Motor neuron (in vitro differentiated cells): ENCODE data around the gene MTSS2. TPM values are rescaled to one million over a fixed set of nuclear protein-coding genes. Genes with fewer than 3 reads are reported as not detected.
A peak's percentile ranks its signal among the peaks of the same experiment; 100 is the strongest.

Experiments
- ATAC-seq, 8 experiments: fragments of 200-7000 bp; cut with Tn5 transposase; replicated peaks in 6 of 8; 2 replicates each; pipeline ENCODE4 v1.8.0; 2021; ENCODE audit warnings: mild to moderate bottlenecking in 8 of 8, moderate library complexity in 8 of 8
- H3K27ac ChIP-seq, 2 donors: fragments of 250-450 bp; sonication (Bioruptor Pico); 2 replicates each; pipeline ENCODE4 v1.9.0; 2021; ENCODE audit warnings: antibody characterized with exemption in 2 of 2, mild to moderate bottlenecking in 2 of 2, moderate library complexity in 1 of 2
- H3K4me1 ChIP-seq, 2 donors: fragments of 250-450 bp; sonication (Bioruptor Pico); replicated peaks in 1 of 2; 2 replicates each; pipeline ENCODE4 v1.6.1; 2021; ENCODE audit warnings: antibody characterized with exemption in 2 of 2, mild to moderate bottlenecking in 2 of 2, moderate library complexity in 1 of 2
- H3K4me3 ChIP-seq, 5 donors: fragments of 250-450 bp; sonication (Bioruptor Pico); 2 replicates each; pipeline ENCODE4 v1.9.0; 2021; ENCODE audit warnings: antibody characterized with exemption in 5 of 5, mild to moderate bottlenecking in 5 of 5, moderate library complexity in 4 of 5
- WGBS, 10 experiments: fragments of 450-650 bp; shearing (Covaris generic); methylation state at CpG; one replicate each; pipeline ENCODE4 v1.0.0; 2022; 5-methylcytosine and 5-hydroxymethylcytosine counted together
- in situ Hi-C, 9 experiments: fragments of 400-800 bp; cut with MboI; loops; one replicate each; pipeline ENCODE4 v1.15.0; 2021; ENCODE audit warnings: low sequenced_read_pairs in 9 of 9, low pct_unique_long_range_greater_than_20kb in 2 of 9; ENCODE audit not compliant: unreplicated experiment in 9 of 9
- total RNA-seq, 8 experiments: library from RNA; unstranded; fragments of 300-600 nt; gene quantifications; 2 replicates each; pipeline versions ENCODE4 v1.2.3 to v1.2.4, GENCODE V29; 2022

The MTSS2 gene
- total RNA-seq, 8 experiments from 2014 or later, result 11.7 to 109 (median 25.6) TPM

GRCh38 chr16:70664325-70665112 is 21.3 kb downstream of the MTSS2 start:
- ATAC-seq, result peak in 4 of 8 experiments; percentile 8 to 25 (median 16)
- H3K4me1 ChIP-seq, result peaks cover 0 to 4% of the 10 kb centered on the region in 2 donors
- H3K27ac ChIP-seq, result no peak overlapping the region
- 95% methylated on average over 4 of the region's 39 CpGs; no CpG with 5 or more reads in 9 of the 10 experiments for WGBS, 10 experiments
- in situ Hi-C loops, result loop anchor here in 2 of 9 experiments (25.0 kb wide), 2 partner anchors 277 to 327 kb away; partner anchors contain the start of gene DDX19A (in 1 of the 2)
- H3K4me3 ChIP-seq, result no peak overlapping the region

GRCh38 chr16:70663524-70664324 is 22.1 kb downstream of the MTSS2 start:
- WGBS, 10 experiments, result 93 to 100% (median 99%) methylated on average over 3 to 14 of the region's 56 CpGs; no CpG with 5 or more reads in 6 of the 10 experiments
- Histone ChIP-seq H3K4me3 (no peak overlapping the region), H3K4me1 (peaks cover 0 to 4% of the 10 kb centered on the region in 2 donors), H3K27ac (no peak overlapping the region)
- in situ Hi-C loops, result loop anchor here in 2 of 9 experiments (25.0 kb wide), 2 partner anchors 276 to 326 kb away; partner anchors contain the start of gene DDX19A (in 1 of the 2)
- ATAC-seq, result peak in 3 of 8 experiments; percentile 11 to 21 (median 20)

- peaks cover 0 to 4% of the 10 kb centered on the region in 2 donors for H3K4me1 ChIP-seq
- in situ Hi-C loops, result loop anchor here in 2 of 9 experiments (25.0 kb wide), 2 partner anchors 276 to 326 kb away; partner anchors contain the start of gene DDX19A (in 1 of the 2)
- WGBS, 10 experiments, result no CpG with 5 or more reads among the region's 13 CpGs
- ATAC-seq, result no peak
- H3K27ac ChIP-seq, result no peak overlapping the region
- H3K4me3 ChIP-seq, result no peak overlapping the region
These were observed 22.8 kb downstream of the MTSS2 start for GRCh38 chr16:70662991-70663523.

- H3K4me1 ChIP-seq, result peaks cover 0 to 4% of the 10 kb centered on the region in 2 donors
- no peak overlapping the region for H3K27ac ChIP-seq
- peak in 1 of 8 experiments; percentile 35 for ATAC-seq
- 38 to 83% (median 78%) methylated on average over 1 to 11 of the region's 21 CpGs; no CpG with 5 or more reads in 6 of the 10 experiments for WGBS, 10 experiments
- no peak overlapping the region for H3K4me3 ChIP-seq
- in situ Hi-C loops, result loop anchor here in 2 of 9 experiments (25.0 kb wide), 2 partner anchors 275 to 325 kb away; partner anchors contain the start of gene DDX19A (in 1 of the 2)
These were observed 23.8 kb downstream of the MTSS2 start for GRCh38 chr16:70661918-70662641.

- in situ Hi-C loops, result loop anchor here in 2 of 9 experiments (25.0 kb wide), 2 partner anchors 274 to 324 kb away; partner anchors contain the start of gene DDX19A (in 1 of the 2)
- WGBS, 10 experiments, result no CpG with 5 or more reads among the region's 17 CpGs
- H3K4me1 ChIP-seq, result peaks cover 0 to 4% of the 10 kb centered on the region in 2 donors
- no peak for ATAC-seq
- H3K4me3 ChIP-seq, result no peak overlapping the region
- H3K27ac ChIP-seq, result no peak overlapping the region
These were observed 24.3 kb downstream of the MTSS2 start for GRCh38 chr16:70661534-70661917.

- peaks cover 0 to 4% of the 10 kb centered on the region in 2 donors for H3K4me1 ChIP-seq
- WGBS, 10 experiments, result no CpG with 5 or more reads among the region's 7 CpGs
- no peak overlapping the region for H3K27ac ChIP-seq
- no peak overlapping the region for H3K4me3 ChIP-seq
- ATAC-seq, result peak; percentile 3 to 51 (median 38)
- in situ Hi-C loops, result loop anchor here in 2 of 9 experiments (25.0 kb wide), 2 partner anchors 274 to 324 kb away; partner anchors contain the start of gene DDX19A (in 1 of the 2)
These were observed 25.0 kb downstream of the MTSS2 start for GRCh38 chr16:70660672-70661350.

GRCh38 chr16:70659953-70660671 is 25.7 kb downstream of the MTSS2 start:
- ATAC-seq, result peak in 3 of 8 experiments; percentile 2 to 13 (median 4)
- H3K4me1 ChIP-seq, result peaks cover 0 to 4% of the 10 kb centered on the region in 2 donors
- H3K27ac ChIP-seq, result no peak overlapping the region
- H3K4me3 ChIP-seq, result no peak overlapping the region
- WGBS, 10 experiments, result 17 to 67% (median 40%) methylated on average over 1 of the region's 16 CpGs; no CpG with 5 or more reads in 7 of the 10 experiments
- in situ Hi-C loops, result loop anchor here in 2 of 9 experiments (25.0 kb wide), 2 partner anchors 273 to 323 kb away; partner anchors contain the start of gene DDX19A (in 1 of the 2)

GRCh38 chr16:70659546-70659945 is 26.3 kb downstream of the MTSS2 start:
- in situ Hi-C loops, result loop anchor here in 2 of 9 experiments (25.0 kb wide), 2 partner anchors 272 to 322 kb away; partner anchors contain the start of gene DDX19A (in 1 of the 2)

GRCh38 chr16:70658921-70659320 is 26.9 kb downstream of the MTSS2 start:
- ATAC-seq, result no peak
- 20 to 100% (median 82%) methylated on average over 1 to 2 of the region's 5 CpGs; no CpG with 5 or more reads in 5 of the 10 experiments for WGBS, 10 experiments
- no peak overlapping the region for H3K4me3 ChIP-seq
- peaks cover 0 to 4% of the 10 kb centered on the region in 2 donors for H3K4me1 ChIP-seq
- H3K27ac ChIP-seq, result no peak overlapping the region
- in situ Hi-C loops, result loop anchor here in 2 of 9 experiments (25.0 kb wide), 2 partner anchors 272 to 322 kb away; partner anchors contain the start of gene DDX19A (in 1 of the 2)

More at GRCh38 chr16:70659546-70659945, 26.3 kb downstream of the MTSS2 start:
- H3K4me1 ChIP-seq, result peaks cover 0 to 4% of the 10 kb centered on the region in 2 donors
- peak in 1 of 8 experiments; percentile 7 for ATAC-seq
- H3K27ac ChIP-seq, result no peak overlapping the region
- WGBS, 10 experiments, result 40 to 90% (median 87%) methylated on average over 2 to 5 of the region's 12 CpGs; no CpG with 5 or more reads in 5 of the 10 experiments
- H3K4me3 ChIP-seq, result no peak overlapping the region

GRCh38 chr16:70657956-70658355 is 27.9 kb downstream of the MTSS2 start:
- WGBS, 10 experiments, result 68 to 80% (median 77%) methylated on average over 1 to 7 of the region's 7 CpGs; no CpG with 5 or more reads in 5 of the 10 experiments
- in situ Hi-C loops, result loop anchor here in 2 of 9 experiments (25.0 kb wide), 2 partner anchors 271 to 321 kb away; partner anchors contain the start of gene DDX19A (in 1 of the 2)
- H3K27ac ChIP-seq, result no peak overlapping the region
- H3K4me3 ChIP-seq, result no peak overlapping the region
- no peak for ATAC-seq
- H3K4me1 ChIP-seq, result peaks cover 0 to 4% of the 10 kb centered on the region in 2 donors
